ENCODE results near the gene RPUSD1.
A peak's percentile ranks its signal among the peaks of the same experiment; 100 is the strongest.

Gene RPUSD1

GRCh38 chr16:741986-742629 lies 46.1 kb downstream of the RPUSD1 start:
- DNase-seq, result no peak

GRCh38 chr16:740764-741505 lies 47.2 kb downstream of the RPUSD1 start, which contains the start of gene CIAO3:
Gene CIAO3, minus strand, starts transcription at chr16:740997. Its CDS starts 12 bp downstream, at chr16:740985.
- peak; percentile 92 for DNase-seq

GRCh38 chr16:740459-740763 lies 47.8 kb downstream of the RPUSD1 start:
- no peak for DNase-seq

- no peak for DNase-seq
Measured at GRCh38 chr16:739560-740458, 48.4 kb downstream of the RPUSD1 start.

GRCh38 chr16:736936-737481 lies 51.2 kb downstream of the RPUSD1 start:
- no peak for DNase-seq

- peak; percentile 62 for DNase-seq
Measured at GRCh38 chr16:735982-736453, 52.2 kb downstream of the RPUSD1 start.

- DNase-seq, result no peak
Measured at GRCh38 chr16:734981-735881, 53.0 kb downstream of the RPUSD1 start.
